HepG2 (cell line): ENCODE results near the gene MTA3.

Experiments
- BCL6 ChIP-seq: IDR thresholded peaks from 2 replicates; pipeline ENCODE4 v1.6.1; 2016; ENCODE audit warnings: missing genetic modification reagents, missing compliant biosample characterization
- CAMTA2 ChIP-seq: sonication (generic); formaldehyde crosslinking; IDR thresholded peaks from 2 replicates; pipeline ENCODE4 v1.4.0; 2020; ENCODE audit warnings: mild to moderate bottlenecking, missing genetic modification reagents, borderline replicate concordance
- NFE2L1 ChIP-seq: sonication (generic); formaldehyde crosslinking; IDR thresholded peaks from 2 replicates; pipeline ENCODE4 v1.4.0; 2020; ENCODE audit warnings: missing genetic modification reagents, mild to moderate bottlenecking, borderline replicate concordance
- NR2C2 ChIP-seq: sonication (generic); formaldehyde crosslinking; IDR thresholded peaks from 2 replicates; pipeline ENCODE4 v1.4.0; 2020; ENCODE audit warnings: missing genetic modification reagents, mild to moderate bottlenecking, moderate library complexity, borderline replicate concordance
- RAD51 ChIP-seq: fragments of 450-650 bp; IDR thresholded peaks from 2 replicates; pipeline ENCODE4 v1.6.1; 2016; ENCODE audit warnings: borderline replicate concordance
- RBM39 ChIP-seq: fragments of 200-400 bp; formaldehyde crosslinking; IDR thresholded peaks from one replicate; pipeline ENCODE4 v1.6.1; 2018; ENCODE audit warnings: antibody characterized with exemption, mild to moderate bottlenecking, low read depth, low read length; ENCODE audit not compliant: poor library complexity, severe bottlenecking
- ZNF772 ChIP-seq: sonication (generic); formaldehyde crosslinking; IDR thresholded peaks from 2 replicates; pipeline ENCODE4 v1.5.0; 2020; ENCODE audit warnings: mild to moderate bottlenecking, missing genetic modification reagents
- TF ChIP-seq, protein P1 (sequence below): sonication (generic); formaldehyde crosslinking; IDR thresholded peaks from 2 replicates; pipeline ENCODE4 v1.8.1; 2022; ENCODE audit warnings: low read depth, mild to moderate bottlenecking, missing genetic modification reagents
- TF ChIP-seq, protein P2 (sequence below): sonication (generic); formaldehyde crosslinking; IDR thresholded peaks from 2 replicates; pipeline ENCODE4 v1.5.0; 2020; ENCODE audit warnings: mild to moderate bottlenecking, missing genetic modification reagents, moderate library complexity
- TF ChIP-seq, protein P3 (sequence below): sonication (generic); formaldehyde crosslinking; IDR thresholded peaks from 2 replicates; pipeline ENCODE4 v1.8.1; 2023; ENCODE audit warnings: mild to moderate bottlenecking, missing genetic modification reagents
- TF ChIP-seq, protein P4 (sequence below): sonication (generic); formaldehyde crosslinking; IDR thresholded peaks from 2 replicates; pipeline ENCODE4 v1.4.0; 2020; ENCODE audit warnings: missing genetic modification reagents

DNA sequence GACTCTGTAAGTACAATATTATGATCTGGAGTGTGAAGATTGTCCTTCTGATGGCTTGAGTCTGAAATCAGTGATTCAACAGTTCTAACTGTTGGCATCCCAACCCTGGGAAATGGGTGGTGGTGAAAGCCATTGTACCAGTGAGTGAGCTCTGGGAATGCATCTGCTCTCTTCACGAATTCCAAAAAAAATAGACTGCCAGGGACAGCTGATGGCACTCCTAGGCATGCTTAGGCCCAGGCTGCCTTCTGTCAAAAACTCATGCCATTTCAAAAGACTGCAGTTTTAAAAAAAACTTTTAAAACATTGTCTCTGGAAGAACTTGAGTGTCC, 175.2 kb downstream of the MTA3 start:
- TF ChIP-seq, protein P1, sequence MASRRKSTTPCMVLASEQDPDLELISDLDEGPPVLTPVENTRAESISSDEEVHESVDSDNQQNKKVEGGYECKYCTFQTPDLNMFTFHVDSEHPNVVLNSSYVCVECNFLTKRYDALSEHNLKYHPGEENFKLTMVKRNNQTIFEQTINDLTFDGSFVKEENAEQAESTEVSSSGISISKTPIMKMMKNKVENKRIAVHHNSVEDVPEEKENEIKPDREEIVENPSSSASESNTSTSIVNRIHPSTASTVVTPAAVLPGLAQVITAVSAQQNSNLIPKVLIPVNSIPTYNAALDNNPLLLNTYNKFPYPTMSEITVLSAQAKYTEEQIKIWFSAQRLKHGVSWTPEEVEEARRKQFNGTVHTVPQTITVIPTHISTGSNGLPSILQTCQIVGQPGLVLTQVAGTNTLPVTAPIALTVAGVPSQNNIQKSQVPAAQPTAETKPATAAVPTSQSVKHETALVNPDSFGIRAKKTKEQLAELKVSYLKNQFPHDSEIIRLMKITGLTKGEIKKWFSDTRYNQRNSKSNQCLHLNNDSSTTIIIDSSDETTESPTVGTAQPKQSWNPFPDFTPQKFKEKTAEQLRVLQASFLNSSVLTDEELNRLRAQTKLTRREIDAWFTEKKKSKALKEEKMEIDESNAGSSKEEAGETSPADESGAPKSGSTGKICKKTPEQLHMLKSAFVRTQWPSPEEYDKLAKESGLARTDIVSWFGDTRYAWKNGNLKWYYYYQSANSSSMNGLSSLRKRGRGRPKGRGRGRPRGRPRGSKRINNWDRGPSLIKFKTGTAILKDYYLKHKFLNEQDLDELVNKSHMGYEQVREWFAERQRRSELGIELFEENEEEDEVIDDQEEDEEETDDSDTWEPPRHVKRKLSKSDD (CRISPR knock-in tag) = no peak
- TF ChIP-seq NFE2L1 (CRISPR knock-in tag) (no peak), RBM39 (no peak), CAMTA2 (CRISPR knock-in tag) (no peak), BCL6 (no peak), NR2C2 (CRISPR knock-in tag) (no peak), RAD51 (no peak), ZNF772 (CRISPR knock-in tag) (no peak)
- TF ChIP-seq, protein P2, sequence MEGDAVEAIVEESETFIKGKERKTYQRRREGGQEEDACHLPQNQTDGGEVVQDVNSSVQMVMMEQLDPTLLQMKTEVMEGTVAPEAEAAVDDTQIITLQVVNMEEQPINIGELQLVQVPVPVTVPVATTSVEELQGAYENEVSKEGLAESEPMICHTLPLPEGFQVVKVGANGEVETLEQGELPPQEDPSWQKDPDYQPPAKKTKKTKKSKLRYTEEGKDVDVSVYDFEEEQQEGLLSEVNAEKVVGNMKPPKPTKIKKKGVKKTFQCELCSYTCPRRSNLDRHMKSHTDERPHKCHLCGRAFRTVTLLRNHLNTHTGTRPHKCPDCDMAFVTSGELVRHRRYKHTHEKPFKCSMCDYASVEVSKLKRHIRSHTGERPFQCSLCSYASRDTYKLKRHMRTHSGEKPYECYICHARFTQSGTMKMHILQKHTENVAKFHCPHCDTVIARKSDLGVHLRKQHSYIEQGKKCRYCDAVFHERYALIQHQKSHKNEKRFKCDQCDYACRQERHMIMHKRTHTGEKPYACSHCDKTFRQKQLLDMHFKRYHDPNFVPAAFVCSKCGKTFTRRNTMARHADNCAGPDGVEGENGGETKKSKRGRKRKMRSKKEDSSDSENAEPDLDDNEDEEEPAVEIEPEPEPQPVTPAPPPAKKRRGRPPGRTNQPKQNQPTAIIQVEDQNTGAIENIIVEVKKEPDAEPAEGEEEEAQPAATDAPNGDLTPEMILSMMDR (CRISPR knock-in tag) = no peak
- TF ChIP-seq, protein P3, sequence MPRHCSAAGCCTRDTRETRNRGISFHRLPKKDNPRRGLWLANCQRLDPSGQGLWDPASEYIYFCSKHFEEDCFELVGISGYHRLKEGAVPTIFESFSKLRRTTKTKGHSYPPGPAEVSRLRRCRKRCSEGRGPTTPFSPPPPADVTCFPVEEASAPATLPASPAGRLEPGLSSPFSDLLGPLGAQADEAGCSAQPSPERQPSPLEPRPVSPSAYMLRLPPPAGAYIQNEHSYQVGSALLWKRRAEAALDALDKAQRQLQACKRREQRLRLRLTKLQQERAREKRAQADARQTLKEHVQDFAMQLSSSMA (CRISPR knock-in tag) = no peak
- TF ChIP-seq, protein P4, sequence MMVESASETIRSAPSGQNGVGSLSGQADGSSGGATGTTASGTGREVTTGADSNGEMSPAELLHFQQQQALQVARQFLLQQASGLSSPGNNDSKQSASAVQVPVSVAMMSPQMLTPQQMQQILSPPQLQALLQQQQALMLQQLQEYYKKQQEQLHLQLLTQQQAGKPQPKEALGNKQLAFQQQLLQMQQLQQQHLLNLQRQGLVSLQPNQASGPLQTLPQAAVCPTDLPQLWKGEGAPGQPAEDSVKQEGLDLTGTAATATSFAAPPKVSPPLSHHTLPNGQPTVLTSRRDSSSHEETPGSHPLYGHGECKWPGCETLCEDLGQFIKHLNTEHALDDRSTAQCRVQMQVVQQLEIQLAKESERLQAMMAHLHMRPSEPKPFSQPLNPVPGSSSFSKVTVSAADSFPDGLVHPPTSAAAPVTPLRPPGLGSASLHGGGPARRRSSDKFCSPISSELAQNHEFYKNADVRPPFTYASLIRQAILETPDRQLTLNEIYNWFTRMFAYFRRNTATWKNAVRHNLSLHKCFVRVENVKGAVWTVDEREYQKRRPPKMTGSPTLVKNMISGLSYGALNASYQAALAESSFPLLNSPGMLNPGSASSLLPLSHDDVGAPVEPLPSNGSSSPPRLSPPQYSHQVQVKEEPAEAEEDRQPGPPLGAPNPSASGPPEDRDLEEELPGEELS (CRISPR knock-in tag) = no peak
